Thyroid gland (tissue), 4 donors: ENCODE data around the gene MB.

Source experiments
- POLR2A ChIP-seq, 2 donors: fragments of 450-650 bp; IDR thresholded peaks; one replicate each; pipeline ENCODE4 v1.6.1; 2017; ENCODE audit warnings: antibody characterized with exemption in 2 of 2, mild to moderate bottlenecking in 2 of 2, moderate library complexity in 1 of 2
- TF ChIP-seq, protein P1 (sequence below), 6 experiments: fragments of 200-600 bp in 3 of 6; fragments of 450-650 bp in 3 of 6; sonication (generic) in 3 of 6; IDR thresholded peaks; one replicate each; pipeline ENCODE4 v1.5.1; 2016 to 2019; ENCODE audit warnings: antibody characterized with exemption in 6 of 6, mild to moderate bottlenecking in 2 of 6, inconsistent platforms in 1 of 6, moderate library complexity in 1 of 6

DNA sequence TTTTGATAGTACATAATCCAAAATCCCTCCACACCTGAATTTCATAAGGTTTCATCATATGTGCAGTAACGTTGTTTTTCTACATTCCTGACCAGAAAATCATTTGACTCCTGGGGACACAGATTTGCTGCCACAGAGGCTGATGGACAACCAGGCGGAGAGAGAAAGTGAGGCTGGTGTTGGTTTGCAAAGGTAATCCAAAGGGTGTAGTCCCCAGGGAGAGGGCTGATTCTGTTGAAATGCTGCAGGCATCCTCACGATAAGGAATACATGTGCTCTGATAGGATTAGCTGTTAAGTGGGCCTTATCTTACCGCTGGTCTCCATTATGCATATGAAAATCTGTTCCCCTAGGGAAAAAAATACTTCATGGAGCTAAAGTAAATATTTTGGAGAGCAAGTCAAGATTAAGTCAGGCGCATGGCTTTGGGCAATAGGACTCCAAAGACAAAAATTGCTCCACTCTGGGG lies 39.2 kb upstream of the MB start:
- no peak for TF ChIP-seq POLR2A (IDR thresholded peaks at IDR 0.05)
- TF ChIP-seq, protein P1, sequence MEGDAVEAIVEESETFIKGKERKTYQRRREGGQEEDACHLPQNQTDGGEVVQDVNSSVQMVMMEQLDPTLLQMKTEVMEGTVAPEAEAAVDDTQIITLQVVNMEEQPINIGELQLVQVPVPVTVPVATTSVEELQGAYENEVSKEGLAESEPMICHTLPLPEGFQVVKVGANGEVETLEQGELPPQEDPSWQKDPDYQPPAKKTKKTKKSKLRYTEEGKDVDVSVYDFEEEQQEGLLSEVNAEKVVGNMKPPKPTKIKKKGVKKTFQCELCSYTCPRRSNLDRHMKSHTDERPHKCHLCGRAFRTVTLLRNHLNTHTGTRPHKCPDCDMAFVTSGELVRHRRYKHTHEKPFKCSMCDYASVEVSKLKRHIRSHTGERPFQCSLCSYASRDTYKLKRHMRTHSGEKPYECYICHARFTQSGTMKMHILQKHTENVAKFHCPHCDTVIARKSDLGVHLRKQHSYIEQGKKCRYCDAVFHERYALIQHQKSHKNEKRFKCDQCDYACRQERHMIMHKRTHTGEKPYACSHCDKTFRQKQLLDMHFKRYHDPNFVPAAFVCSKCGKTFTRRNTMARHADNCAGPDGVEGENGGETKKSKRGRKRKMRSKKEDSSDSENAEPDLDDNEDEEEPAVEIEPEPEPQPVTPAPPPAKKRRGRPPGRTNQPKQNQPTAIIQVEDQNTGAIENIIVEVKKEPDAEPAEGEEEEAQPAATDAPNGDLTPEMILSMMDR (IDR thresholded peaks at IDR 0.05): no peak
